HL-60 (cell line): ENCODE measurements around the gene RNF227.

ENCODE experiments used
- DNase-seq, 2 experiments: peaks; one replicate each; pipeline ENCODE4 v3.0.0-alpha.2; 2010 to 2020; ENCODE audit warnings: low read depth in 1 of 2, low spot score in 1 of 2
- H3K27ac ChIP-seq: fragments of 250-450 bp; sonication (Bioruptor Pico); replicated peaks from 2 replicates; pipeline ENCODE4 v1.5.1; 2020; ENCODE audit warnings: mild to moderate bottlenecking, moderate library complexity
- H3K27me3 ChIP-seq: fragments of 250-450 bp; sonication (Bioruptor Pico); 2 replicates; pipeline ENCODE4 v1.5.1; 2021; ENCODE audit warnings: mild to moderate bottlenecking, moderate library complexity; ENCODE audit not compliant: insufficient read depth, poor library complexity, severe bottlenecking
- H3K4me3 ChIP-seq: replicated peaks from 2 replicates; pipeline ENCODE4 v1.5.1; 2011; ENCODE audit warnings: mild to moderate bottlenecking, control low read depth, low read length; ENCODE audit not compliant: insufficient read depth
- CTCF ChIP-seq: IDR thresholded peaks from one replicate; pipeline ENCODE4 v1.5.1; 2011; ENCODE audit warnings: low read length, control low read depth, inconsistent platforms; ENCODE audit not compliant: insufficient read depth
- GABPA ChIP-seq: IDR thresholded peaks from 2 replicates; pipeline ENCODE4 v1.6.1; 2012; ENCODE audit warnings: low read depth
- POLR2AphosphoS5 ChIP-seq: IDR thresholded peaks from 2 replicates; pipeline ENCODE4 v1.6.1; 2012; ENCODE audit warnings: low read depth
- REST ChIP-seq: IDR thresholded peaks from 2 replicates; pipeline ENCODE4 v1.6.1; 2012; ENCODE audit warnings: low read depth; ENCODE audit not compliant: insufficient replicate concordance
- SPI1 ChIP-seq: IDR thresholded peaks from 2 replicates; pipeline ENCODE4 v1.6.1; 2012; ENCODE audit warnings: low read depth, mild to moderate bottlenecking, borderline replicate concordance

The RNF227 gene

GRCh38 chr17:7894226-7894625 is 21.9 kb downstream of the RNF227 start:
- no peak overlapping the region for H3K27ac ChIP-seq
- H3K4me3 ChIP-seq, result no peak overlapping the region
- no peak for DNase-seq
- no peak for TF ChIP-seq POLR2AphosphoS5
- TF ChIP-seq REST, result no peak
- no peaks in the 10 kb centered on the region for H3K27me3 ChIP-seq

- no peak overlapping the region for H3K4me3 ChIP-seq
- DNase-seq, result no peak
- TF ChIP-seq POLR2AphosphoS5 (no peak), GABPA (no peak), SPI1 (no peak), REST (no peak), CTCF (no peak)
- no peaks in the 10 kb centered on the region for H3K27me3 ChIP-seq
- no peak overlapping the region for H3K27ac ChIP-seq
These were observed 22.8 kb downstream of the RNF227 start for GRCh38 chr17:7893187-7893880.

GRCh38 chr17:7889166-7889955 is 26.7 kb downstream of the RNF227 start:
- peak in 1 of 2 experiments; percentile 81 for DNase-seq
- Histone ChIP-seq H3K27ac (no peak overlapping the region), H3K4me3 (no peak overlapping the region)

GRCh38 chr17:7888184-7888920 is 27.7 kb downstream of the RNF227 start, which contains the start of gene CHD3:
Gene CHD3, plus strand, starts transcription at chr17:7888789. Its CDS starts 212 bp downstream, at chr17:7889001.
- DNase-seq, result no peak
- Histone ChIP-seq H3K27me3 (no peaks in the 10 kb centered on the region), H3K27ac (peak within 1 kb of the TSS; percentile 76), H3K4me3 (peak within 1 kb of the TSS; percentile 57)
- no peak for TF ChIP-seq REST

More at GRCh38 chr17:7889166-7889955, 26.7 kb downstream of the RNF227 start:
- no peaks in the 10 kb centered on the region for H3K27me3 ChIP-seq
- no peak for TF ChIP-seq SPI1
- TF ChIP-seq POLR2AphosphoS5, result peak; percentile 44; the same call in 1 of the 2 replicates
